ENCODE results near the gene LRRC4.

The LRRC4 gene

DNA sequence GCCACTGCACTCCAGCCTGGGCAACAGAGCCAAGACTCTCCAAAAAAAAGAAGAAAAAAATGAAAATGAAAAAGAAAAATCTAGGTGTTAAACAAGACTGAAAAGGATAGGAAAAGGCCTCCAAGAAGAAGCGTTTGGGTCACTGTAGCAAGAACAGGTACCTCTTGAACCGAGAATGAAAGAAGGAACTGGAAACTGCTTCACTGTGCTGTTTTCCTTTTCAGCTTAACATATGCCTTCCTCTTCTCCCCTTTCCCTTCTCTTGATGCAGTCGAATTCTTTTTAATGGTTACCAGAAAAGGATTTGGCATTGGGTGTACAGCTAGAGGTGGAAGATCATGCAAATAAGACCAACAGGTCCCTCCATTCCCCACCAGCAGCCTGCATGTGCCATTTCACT is 28.1 kb downstream of the LRRC4 start:
- peak; percentile 54 for DNase-seq

DNA sequence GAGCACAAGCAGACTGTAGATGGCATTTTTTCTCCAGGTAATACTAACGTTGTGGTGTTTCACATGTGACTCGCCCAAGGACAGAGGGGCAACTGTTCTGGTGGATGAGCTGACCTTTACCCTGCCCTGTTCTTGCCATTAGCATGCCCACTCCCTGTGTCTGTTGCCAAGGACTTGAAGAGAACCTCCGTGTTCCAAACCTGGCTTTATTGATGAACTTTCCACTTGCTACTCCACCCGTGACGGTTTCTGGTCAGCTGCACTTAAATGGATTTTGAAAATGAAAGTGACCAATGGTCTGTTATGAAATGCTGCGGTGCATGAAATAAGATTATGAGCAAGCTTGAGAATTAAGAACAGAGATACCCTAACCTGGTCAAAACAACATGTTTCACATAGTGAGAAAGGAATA is 30.4 kb downstream of the LRRC4 start:
- peak; percentile 70 for DNase-seq

DNA sequence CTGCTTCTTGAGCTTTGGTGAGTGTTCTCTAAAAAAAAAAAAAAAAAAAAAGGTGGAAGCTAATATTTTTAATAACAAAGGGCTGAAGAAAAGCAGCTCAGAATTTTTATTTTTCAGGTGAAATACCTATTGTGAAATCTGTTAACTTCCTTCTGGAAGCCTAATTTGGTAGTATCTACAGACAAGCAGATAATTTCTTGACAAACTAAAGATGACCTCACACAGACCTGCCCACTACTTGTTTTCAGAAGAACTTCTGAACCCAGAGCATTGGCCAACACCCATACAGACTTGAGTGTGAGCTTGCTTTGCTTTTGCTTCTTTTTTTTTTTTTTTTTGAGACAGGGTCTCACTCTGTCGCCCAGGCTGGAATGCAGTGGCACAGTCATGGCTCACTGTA is 31.2 kb downstream of the LRRC4 start:
- peak; percentile 73 for DNase-seq

GRCh38 chr7:127998671-127999070 is 32.6 kb downstream of the LRRC4 start:
- peak; percentile 21 for DNase-seq

DNA sequence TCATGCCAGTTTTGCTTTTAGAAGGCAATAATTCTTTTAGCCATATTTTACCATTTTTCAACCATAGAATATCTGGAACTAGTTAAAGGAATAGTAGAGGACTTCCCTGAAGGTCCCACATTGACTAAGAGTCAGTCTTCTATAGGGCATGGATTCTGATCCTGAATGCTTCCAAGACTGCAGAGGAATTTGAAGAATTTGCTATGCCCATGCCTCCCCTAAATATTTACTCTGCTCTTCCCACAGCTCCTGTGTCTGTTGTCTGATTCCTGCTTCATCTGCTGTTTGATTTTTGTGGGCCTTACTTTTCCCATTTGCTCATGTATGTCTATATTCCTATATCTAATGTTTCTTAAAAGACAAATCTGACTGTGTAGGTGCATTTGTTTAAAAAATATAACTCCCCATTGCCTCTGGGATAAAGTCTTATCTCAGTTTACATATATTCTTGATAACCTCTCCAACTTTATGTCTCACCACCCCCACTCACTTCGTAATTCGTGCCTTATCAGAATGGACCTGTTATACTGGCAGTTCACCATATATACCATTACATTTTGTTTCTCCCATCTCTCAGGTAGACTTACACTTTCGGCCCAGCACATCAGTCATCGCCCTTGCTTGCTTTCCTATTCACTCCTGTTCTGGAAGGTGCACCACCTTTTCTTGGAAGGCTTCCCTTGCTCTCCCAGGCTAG is 33.9 kb downstream of the LRRC4 start:
- no peak for DNase-seq

DNA sequence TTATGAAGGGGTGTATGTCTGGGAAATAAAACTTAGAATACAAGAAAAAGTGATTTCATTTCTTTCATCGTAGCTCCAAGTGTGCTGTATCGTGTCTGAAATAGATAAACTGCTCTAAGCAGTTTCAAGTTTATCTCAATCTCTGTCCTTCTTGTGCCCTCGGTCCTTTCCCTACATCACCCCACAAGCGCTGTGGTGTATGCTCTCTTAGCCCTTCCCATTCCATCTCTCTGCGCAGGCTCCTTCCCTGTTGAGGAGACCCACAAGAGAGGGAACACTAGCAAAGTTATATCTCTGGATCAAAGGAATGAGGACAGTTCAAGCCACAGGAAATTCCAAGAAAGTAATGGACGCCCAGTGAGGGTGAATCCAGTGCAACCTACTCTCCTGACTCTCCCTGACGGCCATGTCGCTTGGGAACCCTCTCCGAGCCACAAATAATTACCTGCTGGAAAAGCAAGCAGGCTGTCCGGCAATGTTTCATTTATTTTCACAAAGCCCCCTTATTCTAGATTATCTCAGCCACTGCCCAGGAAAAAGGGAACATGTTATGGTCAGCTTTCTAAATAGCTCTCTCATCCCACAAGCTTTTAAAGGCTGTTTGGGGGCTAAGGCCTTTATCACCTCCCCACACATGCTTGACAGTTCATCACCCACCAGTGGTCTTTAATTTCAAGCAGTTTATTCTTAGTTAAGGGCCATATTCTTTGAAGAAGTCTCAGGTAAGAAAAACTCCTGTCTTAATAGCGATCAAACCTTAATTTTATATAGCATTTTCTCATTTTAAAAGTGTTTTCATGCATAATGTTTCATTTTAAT is 34.8 kb downstream of the LRRC4 start:
- no peak for DNase-seq

GRCh38 chr7:127995881-127996215 is 35.4 kb downstream of the LRRC4 start:
- no peak for DNase-seq

DNA sequence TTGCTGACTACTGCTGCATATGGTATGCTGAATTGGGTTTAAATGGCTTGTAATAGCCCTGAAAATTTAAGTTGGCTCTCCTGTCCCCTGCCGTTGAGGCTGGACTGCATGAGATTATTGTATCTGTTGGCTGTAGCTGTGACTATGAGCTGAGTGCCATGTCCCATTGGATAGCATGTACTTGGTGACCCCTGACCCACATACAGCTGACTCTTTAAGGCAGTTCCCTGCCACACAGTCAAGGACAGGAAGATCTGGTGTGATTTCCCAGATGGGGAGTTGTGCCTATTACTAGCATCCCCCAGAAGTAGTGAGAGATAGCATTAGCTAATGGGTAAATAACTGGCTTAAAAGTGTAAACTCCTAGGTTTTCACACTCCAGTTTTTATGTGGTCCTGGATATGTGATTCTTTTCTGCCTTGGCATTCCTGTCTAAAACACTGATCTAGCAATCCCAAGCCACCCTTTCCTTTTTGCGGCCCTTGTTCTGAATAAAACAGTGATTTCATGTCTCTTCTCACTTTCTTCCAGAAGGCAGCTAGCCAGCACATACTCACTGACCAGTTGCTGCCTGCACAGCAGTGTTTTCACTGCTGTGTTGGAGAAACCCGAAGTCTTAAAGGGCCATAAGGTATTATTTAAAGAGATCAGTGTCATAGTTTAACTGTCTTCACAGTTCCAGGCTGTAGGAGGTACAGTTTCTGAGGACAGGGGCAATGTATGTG is 35.9 kb downstream of the LRRC4 start:
- no peak for DNase-seq

DNA sequence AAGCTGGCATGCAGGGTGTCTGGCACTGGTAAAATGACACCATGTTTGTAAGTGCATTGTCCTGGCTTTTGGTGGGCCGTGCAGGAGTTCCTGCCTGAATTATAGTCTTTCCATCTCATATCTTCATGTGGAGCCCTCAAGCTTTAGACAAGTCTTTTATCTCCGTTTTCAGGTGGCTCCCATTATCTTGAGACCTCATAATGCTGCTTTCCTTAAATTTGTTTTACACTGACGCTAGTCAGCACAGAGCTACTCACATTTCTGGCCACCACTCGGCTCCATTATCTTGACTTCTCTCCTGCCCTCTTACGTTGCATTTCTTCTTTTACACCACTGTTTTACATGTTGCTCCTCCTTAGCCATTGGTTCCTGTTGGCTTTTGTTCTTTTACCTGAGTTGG is 37.2 kb downstream of the LRRC4 start:
- DNase-seq = no peak

- DNase-seq = no peak
Measured at GRCh38 chr7:127993317-127993716, 37.9 kb downstream of the LRRC4 start.

- no peak for DNase-seq
Measured at GRCh38 chr7:127988751-127989150, 42.5 kb downstream of the LRRC4 start.

DNA sequence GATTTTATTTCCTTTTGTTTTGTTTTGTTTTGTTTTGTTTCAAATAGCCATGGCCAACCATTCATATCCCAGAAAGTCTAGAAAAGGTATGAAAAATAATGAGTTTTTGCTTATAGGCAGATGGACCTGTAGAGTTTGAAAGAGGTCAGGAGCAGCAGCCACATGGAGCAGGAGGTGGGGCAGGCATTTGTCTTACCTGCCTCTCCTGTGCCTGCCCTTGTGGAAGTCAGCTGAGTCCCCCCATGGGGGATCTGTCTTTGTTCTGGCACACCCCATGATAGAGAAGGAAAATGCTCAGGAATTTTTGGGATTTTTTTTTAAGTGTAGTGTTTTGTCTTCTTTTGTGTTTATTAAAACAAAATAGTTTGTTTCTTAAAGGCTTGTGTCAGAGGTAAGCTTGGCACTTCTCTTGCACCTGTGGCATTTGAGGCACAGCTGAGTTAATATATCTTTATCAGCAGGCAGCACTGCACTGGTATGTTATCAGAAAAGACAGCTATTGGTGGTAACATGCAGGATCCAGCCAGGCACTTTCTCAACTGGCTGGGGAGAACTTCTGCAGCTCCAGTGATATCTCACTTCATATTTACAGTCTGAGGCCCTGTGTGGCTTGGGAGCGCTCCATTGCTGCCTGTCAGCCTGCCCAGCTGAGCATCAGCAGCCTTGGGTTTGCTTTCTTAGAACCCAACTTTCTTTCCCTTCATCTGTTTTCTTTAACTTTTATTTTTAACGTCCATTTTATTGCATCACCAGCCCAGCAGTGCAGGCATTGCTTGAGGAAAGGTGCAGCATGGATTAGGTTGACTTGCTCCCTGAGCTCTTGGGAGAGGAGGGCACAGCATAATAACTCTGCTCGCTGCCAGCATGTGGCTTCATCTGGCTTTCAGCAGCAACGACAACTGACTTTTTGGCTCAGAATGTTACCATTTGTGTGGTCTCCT is 44.4 kb downstream of the LRRC4 start:
- DNase-seq = no peak

GRCh38 chr7:127983804-127984332 is 47.4 kb downstream of the LRRC4 start:
- DNase-seq = no peak

DNA sequence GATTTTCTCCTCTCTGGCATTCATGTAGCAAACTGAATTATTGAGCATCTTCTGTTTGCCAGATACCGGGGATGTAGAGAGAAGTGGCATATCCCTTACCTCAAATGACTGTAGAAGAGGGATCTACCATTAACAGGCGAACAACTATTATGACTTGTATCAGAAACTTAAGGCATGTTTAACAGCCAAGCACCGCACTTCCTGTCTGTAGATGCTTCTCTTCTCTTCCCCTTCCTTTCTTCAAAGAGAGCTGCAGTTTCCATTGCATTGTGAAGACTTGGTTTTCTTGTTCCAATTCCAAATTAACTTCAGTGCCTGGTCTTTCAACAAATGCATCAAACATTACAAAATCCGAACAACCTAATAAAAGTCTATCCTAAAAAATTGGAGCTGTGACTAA is 49.3 kb downstream of the LRRC4 start:
- no peak for DNase-seq

DNA sequence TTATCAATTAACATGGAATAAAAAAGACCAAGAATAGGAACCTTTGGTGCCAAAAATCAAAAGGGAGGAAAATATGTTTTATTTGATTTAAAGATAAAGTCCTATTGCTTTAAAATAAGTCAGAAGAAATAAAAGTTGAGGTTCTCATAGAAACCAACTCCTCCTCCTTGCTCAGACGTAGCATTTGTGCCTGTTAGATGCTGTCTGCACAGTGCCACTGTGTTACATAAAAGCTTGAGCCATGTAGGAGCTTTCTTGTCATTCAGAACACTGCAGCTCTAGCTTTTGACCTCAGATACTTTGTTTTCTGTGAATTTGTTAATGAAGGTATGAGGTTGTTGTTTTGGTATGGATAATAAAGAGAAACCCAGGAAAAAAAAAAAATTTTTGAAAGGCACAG is 50.3 kb downstream of the LRRC4 start:
- DNase-seq = no peak

DNA sequence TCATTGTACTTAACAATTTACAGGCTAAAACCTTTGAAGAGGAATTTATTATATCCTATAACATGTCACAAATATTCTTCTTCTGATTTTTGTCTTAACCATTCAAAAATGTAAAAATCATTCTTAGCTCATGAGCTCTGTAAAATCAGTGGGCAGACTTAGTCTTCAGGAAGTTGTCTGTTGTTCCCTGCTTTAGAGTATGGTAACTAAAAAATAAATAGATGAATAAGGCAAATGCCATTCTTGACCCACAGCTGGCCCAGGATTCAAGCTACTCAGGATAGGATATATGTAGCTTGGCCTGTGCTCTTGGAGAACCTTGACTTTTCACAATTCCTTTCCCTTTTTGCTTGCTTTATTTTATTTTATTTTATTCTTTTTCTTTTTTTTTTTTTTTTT is 51.5 kb downstream of the LRRC4 start:
- no peak for DNase-seq

GRCh38 chr7:127979113-127979727 is 52.0 kb downstream of the LRRC4 start:
- DNase-seq = no peak

- DNase-seq = no peak
Measured at GRCh38 chr7:127978421-127978820, 52.8 kb downstream of the LRRC4 start.
